ENCODE data around the gene CD79A.

Gene CD79A

DNA sequence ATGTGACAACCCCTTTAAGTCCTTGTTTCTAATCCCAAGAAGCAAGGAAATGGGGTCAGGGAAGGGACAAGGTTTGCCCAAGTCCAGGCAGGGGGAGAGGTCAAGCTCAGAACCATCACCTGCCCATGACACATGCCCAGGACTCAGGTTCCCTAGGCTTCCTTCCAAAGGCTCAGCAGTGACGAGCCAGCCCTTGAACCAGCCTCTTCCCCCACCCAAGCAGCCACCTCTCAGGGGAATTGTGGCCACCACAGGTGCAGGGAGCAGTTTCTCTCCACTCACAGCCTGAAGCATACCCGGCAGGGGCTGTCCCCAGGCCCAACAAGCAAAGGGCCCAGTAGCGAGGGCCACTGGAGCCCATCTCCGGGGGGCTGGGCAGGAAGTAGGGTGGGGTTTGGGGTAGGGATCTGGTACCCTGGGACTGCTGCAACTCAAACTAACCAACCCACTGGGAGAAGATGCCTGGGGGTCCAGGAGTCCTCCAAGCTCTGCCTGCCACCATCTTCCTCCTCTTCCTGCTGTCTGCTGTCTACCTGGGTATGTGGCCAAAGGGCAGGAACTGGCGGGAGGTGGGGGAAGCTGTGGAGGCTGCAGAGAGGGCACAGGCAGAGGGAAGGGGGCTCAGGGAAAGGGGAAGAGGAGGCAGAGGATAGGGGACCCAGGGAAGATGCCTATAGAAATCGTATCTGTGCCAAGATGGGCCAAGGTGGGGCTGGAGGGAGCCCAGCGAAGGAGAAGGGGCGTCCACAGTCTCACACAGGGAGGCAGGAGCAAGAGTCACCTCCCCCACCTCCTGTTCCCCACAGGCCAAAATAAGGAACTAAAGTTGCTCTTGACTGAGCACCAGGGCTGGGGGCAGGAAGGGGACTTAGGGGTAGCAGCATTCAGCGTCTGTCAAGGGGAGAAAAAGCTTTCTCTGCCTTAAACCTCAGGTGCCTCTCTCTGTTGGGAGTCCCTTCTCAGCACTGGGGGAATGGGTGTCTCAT, at the start of gene CD79A:
TSS of gene CD79A (plus strand) at position 433 of the 986 bp plus-strand sequence. CDS start at position 459, 26 bp downstream.
- DNase-seq = peak in 1 of 56 donors; percentile 5

DNA sequence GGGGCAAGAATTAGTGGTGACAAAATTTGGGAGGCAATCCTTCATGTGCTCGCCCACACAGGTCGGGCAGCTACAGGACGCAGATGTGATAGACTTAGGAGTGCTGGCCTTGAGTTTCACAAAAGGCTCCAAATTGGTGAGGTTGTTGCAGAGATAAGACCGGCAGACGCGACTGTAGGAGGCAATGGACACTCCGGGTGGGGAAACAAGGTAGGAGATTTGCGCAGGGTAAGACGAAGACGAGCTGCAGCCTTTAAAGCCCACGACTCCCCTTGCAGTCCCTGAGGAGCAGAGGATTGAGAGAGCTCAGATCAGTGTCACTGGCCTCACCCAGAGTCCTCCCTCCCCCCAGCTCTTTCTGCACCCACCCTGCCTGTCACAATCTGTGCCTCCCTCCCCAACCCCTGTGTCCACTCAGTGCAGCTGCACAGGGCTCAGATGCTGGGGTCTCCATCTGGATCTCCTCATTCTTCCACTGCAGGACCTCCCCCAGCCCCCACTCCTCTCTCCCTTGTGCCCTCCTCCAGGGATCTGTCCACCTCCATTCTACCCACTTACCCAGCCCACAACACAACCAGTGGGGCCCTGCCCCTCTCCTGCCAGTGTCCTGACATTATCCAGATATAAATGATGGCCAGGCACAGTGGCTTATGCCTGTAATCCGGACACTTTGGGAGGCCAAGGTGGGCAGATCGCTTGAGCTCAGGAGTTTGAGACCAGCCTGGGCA, 38.9 kb upstream of the CD79A start:
- DNase-seq = no peak

DNA sequence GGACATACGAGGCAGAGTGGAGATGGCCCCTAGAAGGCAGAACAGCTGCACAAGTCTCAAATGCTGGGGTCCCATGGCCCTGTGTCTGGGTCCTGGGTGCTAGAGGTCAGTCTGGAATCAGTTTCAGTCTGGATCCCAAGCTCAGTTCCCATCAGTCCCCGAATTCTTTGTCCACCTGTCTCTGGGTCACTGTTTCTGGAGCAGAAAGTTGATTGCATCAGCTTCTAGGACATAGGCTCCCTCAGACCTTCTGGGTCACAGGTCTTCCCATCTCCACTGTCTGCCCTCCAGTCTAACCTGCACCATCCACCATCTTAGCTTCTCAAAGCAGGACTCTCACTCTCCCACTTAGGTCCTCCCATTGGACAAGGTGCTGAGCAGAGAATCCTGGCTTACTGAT, 37.9 kb upstream of the CD79A start:
- no peak for DNase-seq

DNA sequence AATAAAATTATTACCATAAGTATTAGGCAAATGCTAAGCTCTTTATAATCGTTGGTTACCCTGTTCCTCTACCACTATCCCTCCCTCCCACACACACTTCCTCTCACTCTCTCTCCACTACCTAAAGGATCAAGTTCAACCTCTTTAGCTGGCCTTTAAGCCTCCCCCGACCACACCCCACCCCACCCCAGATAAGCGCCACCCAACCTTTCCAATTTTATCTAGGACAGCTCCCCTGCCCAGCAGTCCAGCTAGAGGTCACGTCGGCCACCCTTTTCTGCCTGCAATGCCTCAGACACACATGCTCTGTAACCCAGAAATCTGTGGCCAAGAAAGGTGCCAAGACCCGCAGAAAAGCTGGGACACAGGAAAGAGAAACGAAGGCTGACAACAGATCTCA, 33.7 kb upstream of the CD79A start:
- no peak for DNase-seq

DNA sequence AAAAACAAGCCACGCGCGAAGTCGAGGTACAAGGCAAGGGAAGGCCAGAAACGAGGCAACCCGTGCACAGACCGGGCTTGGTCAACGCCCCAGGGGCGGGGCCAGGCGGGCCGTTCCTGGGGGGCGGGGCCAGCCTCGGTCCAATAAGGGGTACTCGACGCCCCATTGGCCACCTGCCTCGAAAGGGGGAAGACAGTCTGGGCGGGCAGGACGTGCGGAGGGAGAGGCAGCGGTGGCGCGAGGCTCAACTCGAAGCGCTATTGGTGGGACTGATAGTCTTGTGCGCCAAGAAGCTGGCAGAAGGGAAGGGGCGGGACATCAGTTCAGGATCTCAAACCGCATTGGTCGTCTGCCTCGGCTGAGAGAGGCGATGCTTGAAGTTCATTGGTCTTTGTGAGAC, 32.5 kb upstream of the CD79A start, which contains the start of gene LYPD4:
TSS of gene LYPD4 (minus strand) at position 83 of the 400 bp plus-strand sequence. CDS start 5,398 bp downstream, outside the sequence.
- DNase-seq = no peak

- no peak for DNase-seq
Measured at GRCh38 chr19:41845001-41845050, 32.3 kb upstream of the CD79A start, which contains the start of gene DMRTC2. Gene DMRTC2 (plus strand): TSS chr19:41845042. CDS start chr19:41847429, 2,387 bp downstream.

DNA sequence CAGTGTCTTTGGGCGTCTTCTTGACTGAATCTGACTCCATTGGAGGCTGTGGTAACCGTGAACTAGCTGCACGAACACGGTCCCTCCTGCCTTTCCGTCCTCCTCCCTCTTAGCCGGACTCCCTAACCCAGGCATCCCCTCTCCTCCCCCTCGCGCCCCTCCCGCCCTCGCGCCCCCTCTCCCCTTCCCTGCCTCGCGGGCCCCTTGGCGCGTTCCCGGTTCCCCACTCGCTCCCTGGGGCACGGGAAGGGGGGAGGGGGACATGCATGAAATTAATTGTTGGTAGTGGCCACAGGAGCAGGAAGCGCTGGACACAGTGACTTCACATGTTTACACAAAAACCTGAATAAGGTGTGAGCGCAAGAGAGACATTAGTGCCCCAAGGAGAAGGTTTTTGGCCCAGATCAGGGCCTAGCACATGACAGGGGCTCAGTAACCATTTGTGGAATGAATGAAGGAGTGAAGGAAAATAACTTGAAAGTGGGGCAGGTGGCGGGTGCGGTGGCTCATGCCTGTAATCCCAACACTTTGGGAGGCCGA, 32.0 kb upstream of the CD79A start:
- DNase-seq = no peak

- no peak for DNase-seq
Measured at GRCh38 chr19:41847351-41848105, 29.6 kb upstream of the CD79A start.

DNA sequence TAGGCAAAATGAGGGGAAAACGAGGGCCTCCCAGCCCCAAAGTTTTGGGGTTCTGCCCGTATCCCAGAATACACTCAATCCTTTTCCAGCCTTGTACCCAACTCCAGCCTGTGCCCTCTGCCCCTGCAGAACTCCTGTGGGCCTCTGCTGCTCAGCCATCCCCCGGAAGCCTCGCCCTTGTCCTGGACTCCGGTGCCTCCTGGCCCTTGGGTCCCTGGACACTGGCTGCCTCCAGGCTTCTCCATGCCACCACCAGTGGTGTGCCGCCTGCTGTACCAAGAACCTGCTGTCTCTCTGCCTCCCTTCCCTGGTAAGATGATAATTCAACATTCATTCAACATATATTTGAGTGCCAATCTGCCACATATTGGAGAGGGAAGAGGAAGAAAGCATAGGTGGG, 28.4 kb upstream of the CD79A start:
- DNase-seq = no peak

GRCh38 chr19:41849067-41849466, 28.0 kb upstream of the CD79A start:
- no peak for DNase-seq

DNA sequence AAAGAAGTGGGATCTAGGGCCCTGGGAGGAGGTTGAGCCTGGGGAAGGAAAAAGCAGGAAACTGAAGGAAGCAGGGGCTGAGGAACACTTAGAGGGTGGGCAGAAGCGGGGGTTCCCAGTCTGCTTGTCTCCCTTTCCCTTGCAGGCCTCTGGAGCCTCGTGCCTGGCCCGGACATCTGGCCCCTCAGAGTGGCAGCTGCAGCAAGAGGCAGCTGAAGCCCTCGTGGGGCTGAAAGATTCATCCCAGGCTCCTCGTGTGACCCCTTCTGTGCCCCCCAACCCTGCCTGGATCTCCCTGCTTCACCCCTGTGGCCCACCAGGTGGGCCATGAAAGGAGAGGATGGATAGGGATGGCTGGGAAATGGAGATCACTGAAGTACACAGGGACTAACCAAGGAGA, 26.7 kb upstream of the CD79A start:
- DNase-seq = no peak

DNA sequence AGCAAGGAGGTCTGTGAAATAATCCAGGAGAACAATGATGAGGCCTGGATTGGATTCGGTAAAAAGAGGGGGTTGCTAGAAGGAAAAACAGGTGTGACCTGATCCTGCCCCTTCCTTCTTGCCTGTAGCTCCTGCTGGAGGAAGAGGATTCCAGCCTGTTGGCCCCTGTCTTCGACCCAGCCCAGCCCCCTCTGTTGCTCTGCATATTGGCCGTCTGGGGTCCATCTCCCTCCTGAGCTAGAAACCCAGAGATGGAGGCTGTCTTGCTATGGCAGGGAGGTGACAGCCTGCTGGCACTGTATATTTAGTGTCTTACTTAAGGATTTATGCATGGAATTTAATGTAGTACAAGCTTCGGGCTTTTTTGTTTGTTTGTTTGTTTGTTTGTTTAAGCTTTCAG, 25.6 kb upstream of the CD79A start:
- no peak for DNase-seq

GRCh38 chr19:41853344-41853743, 23.7 kb upstream of the CD79A start:
- DNase-seq = no peak

DNA sequence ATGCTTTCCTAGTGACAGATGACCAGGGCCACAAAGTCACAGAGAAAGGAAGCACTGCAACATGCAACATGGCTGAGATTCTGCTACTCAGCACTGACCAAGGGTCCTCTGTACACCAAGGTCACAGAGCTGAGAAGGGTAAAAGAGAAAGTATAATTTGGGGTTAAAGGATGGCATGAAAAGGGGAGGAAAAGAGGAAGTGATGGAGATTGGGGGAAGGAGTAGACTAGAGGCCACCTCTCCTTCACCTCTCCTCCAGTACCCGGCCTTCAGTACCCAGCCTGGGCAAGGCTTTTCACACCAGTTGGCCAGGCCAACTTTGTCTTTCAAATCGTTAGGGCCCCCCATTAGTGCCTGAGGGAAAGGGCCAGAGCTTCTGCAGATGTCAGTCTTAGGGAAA, 23.3 kb upstream of the CD79A start:
- no peak for DNase-seq

GRCh38 chr19:41859213-41859617, 17.9 kb upstream of the CD79A start:
- no peak for DNase-seq

DNA sequence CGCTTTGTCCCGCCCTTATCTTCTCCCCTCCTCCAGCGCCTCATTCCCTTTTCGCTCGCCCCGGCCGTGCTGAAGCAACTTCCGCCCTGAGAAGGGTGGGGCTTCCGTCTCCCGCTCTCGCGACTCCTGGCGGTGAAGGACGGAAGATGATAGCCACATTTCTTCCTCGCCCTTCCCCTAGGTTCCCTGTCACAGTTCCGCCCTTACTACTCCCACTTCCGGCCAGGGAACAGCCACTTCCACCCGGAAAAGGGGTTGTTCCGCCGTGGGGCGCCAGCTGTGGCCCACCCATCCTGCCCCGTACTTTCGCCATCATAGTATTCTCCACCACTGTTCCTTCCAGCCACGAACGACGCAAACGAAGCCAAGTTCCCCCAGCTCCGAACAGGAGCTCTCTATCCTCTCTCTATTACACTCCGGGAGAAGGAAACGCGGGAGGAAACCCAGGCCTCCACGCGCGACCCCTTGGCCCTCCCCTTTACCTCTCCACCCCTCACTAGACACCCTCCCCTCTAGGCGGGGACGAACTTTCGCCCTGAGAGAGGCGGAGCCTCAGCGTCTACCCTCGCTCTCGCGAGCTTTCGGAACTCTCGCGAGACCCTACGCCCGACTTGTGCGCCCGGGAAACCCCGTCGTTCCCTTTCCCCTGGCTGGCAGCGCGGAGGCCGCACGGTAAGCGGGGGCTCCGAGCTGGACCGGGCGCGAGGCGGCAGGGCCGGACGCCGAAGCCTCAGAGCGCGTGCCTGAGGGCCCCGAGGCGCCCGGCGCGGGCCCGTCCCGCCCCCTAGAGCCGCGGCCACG, 17.3 kb upstream of the CD79A start, which contains the start of gene RPS19:
TSS of gene RPS19 (plus strand) at position 638 of the 801 bp plus-strand sequence. CDS start 520 bp downstream, outside the sequence.
- peak; percentile 84 to 99 (median 98) for DNase-seq

DNA sequence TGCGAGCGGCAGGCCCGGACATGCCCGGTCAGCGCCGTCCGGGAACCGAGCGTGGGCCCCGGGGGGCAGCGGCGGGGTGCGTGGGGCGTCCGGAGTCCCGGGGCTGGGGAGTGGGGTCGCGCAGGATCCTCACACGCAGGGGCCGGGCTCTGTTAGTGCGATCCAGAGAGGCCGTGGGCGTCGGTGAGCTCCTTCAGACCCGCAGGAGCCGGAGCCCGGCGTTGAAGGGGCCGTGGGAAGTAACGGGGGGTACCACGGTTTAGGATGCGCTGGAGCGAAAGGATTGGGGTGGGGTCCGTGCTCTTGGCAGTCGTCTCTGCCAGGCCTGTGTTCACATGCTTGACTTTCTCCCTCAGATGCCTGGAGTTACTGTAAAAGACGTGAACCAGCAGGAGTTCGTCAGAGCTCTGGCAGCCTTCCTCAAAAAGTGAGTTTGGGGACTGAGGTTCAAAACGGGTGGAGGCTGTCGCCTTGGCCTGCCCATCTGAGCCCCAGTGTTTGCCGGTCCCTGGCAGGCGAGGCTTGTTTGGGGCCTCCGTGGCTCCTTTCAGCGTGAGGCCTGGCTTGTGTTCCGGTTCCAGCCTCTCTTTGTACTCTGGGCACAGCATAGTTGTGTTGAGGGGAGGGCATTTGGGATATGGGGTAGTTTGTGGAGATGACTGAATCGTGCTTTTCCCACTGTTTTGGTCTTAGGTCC, 16.5 kb upstream of the CD79A start:
- DNase-seq = peak in 2 of 56 donors; percentile 62 to 65

- DNase-seq = no peak
Measured at GRCh38 chr19:41861116-41861768, 15.8 kb upstream of the CD79A start.

DNA sequence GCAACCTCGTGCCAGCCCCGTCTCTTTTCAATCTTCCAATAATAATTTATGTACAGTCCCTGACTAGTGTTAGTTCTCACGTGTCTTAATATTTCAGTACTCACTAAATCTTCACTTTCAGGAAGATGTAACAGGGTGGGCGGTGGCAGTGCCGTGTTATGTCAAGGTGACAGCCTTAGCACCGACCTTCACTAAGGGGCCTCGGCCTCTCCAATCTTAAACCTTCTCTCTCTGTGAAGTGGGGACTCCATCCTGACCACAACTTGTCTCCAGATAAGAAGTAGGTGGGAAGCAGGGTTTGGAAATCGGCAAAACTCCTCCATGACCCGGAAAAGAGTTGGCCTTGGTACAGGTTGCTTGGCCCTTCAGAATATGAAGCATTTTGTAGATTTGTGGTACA, 15.2 kb upstream of the CD79A start:
- DNase-seq = no peak

All from amygdala (tissue), 56 donors.